Spleen (tissue), 7 donors: Measurements from ENCODE around the gene HSPB6.

Experiments used
- CTCF ChIP-seq, 11 experiments: fragments of 200-600 bp in 7 of 11; fragments of 450-650 bp in 4 of 11; sonication (generic) in 4 of 11; IDR thresholded peaks in 8 of 11; conservative IDR thresholded peaks in 3 of 11; 1 replicate in 7 of 11; 2 replicates in 4 of 11; pipeline versions ENCODE4 v1.4.0 to v1.8.0; 2016 to 2021; ENCODE audit warnings: antibody characterized with exemption in 11 of 11, inconsistent platforms in 4 of 11, mild to moderate bottlenecking in 1 of 11
- POLR2A ChIP-seq, 3 donors: fragments of 450-650 bp; IDR thresholded peaks; one replicate each; pipeline ENCODE4 v1.5.1; 2017; ENCODE audit warnings: antibody characterized with exemption in 3 of 3, mild to moderate bottlenecking in 1 of 3
- donor health status: DM: no; HTN: no; CAD: no; lungs with moderate emphysema.
- donor health status: DM: no; HTN: no; CAD: no.
- donor health status: DM: no; HTN: no; CAD: no.

GRCh38 chr19:35738021-35738886 lies 18.6 kb downstream of the HSPB6 start:
- TF ChIP-seq CTCF (IDR thresholded peaks at IDR 0.05 in 8 of 11, conservative IDR thresholded peaks at IDR 0.05 in 3 of 11) (no peak), POLR2A (IDR thresholded peaks at IDR 0.05) (no peak)
